Brain microvascular endothelial cell (primary cell): ENCODE results near the gene PAPOLB.

ENCODE experiments used
- DNase-seq: peaks from one replicate; pipeline ENCODE4 v3.0.0-alpha.2; 2020
- H3K27ac ChIP-seq: fragments of 250-450 bp; sonication (Bioruptor Pico); 2 replicates; pipeline ENCODE4 v1.5.1; 2020; ENCODE audit warnings: mild to moderate bottlenecking, moderate library complexity
- H3K27me3 ChIP-seq: fragments of 250-450 bp; sonication (Bioruptor Pico); replicated peaks from 2 replicates; pipeline ENCODE4 v1.5.1; 2020; ENCODE audit warnings: mild to moderate bottlenecking
- H3K36me3 ChIP-seq: fragments of 250-450 bp; sonication (Bioruptor Pico); replicated peaks from 2 replicates; pipeline ENCODE4 v1.5.1; 2020; ENCODE audit warnings: mild to moderate bottlenecking
- H3K4me3 ChIP-seq: 2 replicates; pipeline ENCODE4 v1.5.1; 2011; ENCODE audit warnings: low read depth, mild to moderate bottlenecking, control low read depth, low read length, moderate library complexity
- CTCF ChIP-seq: IDR thresholded peaks from 2 replicates; pipeline ENCODE4 v1.5.1; 2011; ENCODE audit warnings: low read depth, mild to moderate bottlenecking, moderate library complexity, low read length, control low read depth, inconsistent platforms; ENCODE audit errors: missing control alignments
- in situ Hi-C: cut with HindIII; loops from 2 replicates; pipeline ENCODE4 v1.10.0; 2017; ENCODE audit warnings: low sequenced_read_pairs, low pct_ligation_motif_present

PAPOLB gene

GRCh38 chr7:4837041-4837802, 24.6 kb downstream of the PAPOLB start:
- in situ Hi-C loops, result no loop called here
- no peak overlapping the region for H3K27ac ChIP-seq
- DNase-seq, result peak; percentile 56
- no peak overlapping the region for H3K4me3 ChIP-seq
- TF ChIP-seq CTCF, result no peak
- no peaks in the 10 kb centered on the region for H3K27me3 ChIP-seq
- H3K36me3 ChIP-seq, result no peaks in the 10 kb centered on the region

- DNase-seq, result no peak
- Histone ChIP-seq H3K4me3 (no peak overlapping the region), H3K27ac (no peak overlapping the region), H3K36me3 (no peaks in the 10 kb centered on the region), H3K27me3 (no peaks in the 10 kb centered on the region)
- no peak for TF ChIP-seq CTCF
- in situ Hi-C loops, result no loop called here
Measured at GRCh38 chr7:4836206-4836661, 25.6 kb downstream of the PAPOLB start.

GRCh38 chr7:4835398-4836205, 26.2 kb downstream of the PAPOLB start:
- Histone ChIP-seq H3K4me3 (no peak overlapping the region), H3K27ac (no peak overlapping the region), H3K36me3 (no peaks in the 10 kb centered on the region), H3K27me3 (no peaks in the 10 kb centered on the region)
- TF ChIP-seq CTCF, result no peak
- in situ Hi-C loops, result no loop called here
- DNase-seq, result no peak

GRCh38 chr7:4834601-4835397, 27.0 kb downstream of the PAPOLB start:
- in situ Hi-C loops, result no loop called here
- no peaks in the 10 kb centered on the region for H3K27me3 ChIP-seq
- DNase-seq, result no peak
- H3K36me3 ChIP-seq, result no peaks in the 10 kb centered on the region
- TF ChIP-seq CTCF, result no peak
- no peak overlapping the region for H3K4me3 ChIP-seq
- H3K27ac ChIP-seq, result no peak overlapping the region

GRCh38 chr7:4833691-4834600, 27.9 kb downstream of the PAPOLB start:
- in situ Hi-C loops, result no loop called here
- no peak for TF ChIP-seq CTCF
- no peak overlapping the region for H3K27ac ChIP-seq
- H3K27me3 ChIP-seq, result no peaks in the 10 kb centered on the region
- no peak for DNase-seq
- no peaks in the 10 kb centered on the region for H3K36me3 ChIP-seq
- H3K4me3 ChIP-seq, result no peak overlapping the region
